Kasumi-1 (cell line): ENCODE measurements around the gene FGD4.
"Not testable (repeated sequence)": the region's sequence is repeated elsewhere in the genome, so short reads cannot be mapped to it uniquely, and the experiment has no call there.

ENCODE experiments used
- DNase-seq, 2 experiments: peaks; one replicate each; lab custom pipeline; 2025; lab: John Stamatoyannopoulos, UW

FGD4 gene

DNA sequence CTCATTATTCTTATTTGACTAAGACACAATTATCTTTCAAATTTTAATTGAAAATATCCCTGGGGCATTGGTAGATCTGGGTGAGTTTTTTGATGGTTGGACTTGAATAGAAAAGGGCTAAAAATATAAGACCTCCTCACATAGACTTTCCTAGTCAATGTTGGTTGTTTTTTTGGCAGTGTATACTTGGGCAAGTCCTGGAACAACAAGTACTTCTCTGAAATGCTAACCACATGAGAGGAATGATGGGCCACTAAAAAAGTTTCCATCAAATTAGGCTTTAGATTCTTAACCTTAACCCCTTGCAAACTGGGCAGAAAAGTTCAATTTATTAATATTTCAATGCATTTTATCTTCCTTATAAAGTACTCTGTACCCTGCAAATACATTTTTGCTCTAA lies 97.6 kb downstream of the FGD4 start:
- no peak for DNase-seq

DNA sequence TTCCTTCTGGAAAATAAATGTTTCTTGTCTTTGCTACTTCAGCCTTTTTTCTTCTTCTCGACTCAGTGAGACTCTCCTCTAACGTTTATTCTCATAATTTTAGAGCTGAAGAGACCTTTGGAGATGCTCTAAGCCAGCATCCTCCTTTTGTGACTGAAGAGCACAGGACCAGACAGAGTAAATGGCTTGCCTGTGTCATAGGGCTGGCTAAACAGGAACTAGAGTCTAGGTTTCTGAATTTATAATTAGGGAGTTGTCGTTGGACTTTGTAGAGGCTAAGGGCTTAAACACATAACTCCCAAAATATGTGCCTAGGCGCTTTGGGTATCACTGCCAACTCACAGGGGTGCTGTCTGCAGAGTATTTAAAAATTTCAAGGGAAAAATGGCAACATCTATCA lies 98.5 kb downstream of the FGD4 start:
- peak in 1 of 2 experiments; percentile 6 for DNase-seq

DNA sequence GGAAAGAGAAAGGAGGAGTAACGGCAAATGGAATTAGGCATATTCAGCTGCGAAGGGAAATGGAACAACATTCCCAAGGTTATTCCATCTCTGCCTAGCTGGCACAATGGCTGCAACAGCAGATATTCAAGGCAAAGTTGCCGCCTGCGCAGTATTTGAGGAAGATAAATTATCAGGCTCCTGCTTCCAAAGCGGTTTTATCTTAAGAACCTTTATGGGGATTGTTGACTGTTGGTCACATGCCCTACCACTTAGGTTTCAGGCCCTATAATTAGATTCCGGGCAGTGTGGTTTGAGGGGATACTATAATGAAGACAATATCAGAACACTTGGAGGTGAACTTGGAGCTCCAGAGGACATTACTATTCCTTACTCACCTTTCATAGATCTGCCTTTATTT lies 99.7 kb downstream of the FGD4 start:
- no peak for DNase-seq

DNA sequence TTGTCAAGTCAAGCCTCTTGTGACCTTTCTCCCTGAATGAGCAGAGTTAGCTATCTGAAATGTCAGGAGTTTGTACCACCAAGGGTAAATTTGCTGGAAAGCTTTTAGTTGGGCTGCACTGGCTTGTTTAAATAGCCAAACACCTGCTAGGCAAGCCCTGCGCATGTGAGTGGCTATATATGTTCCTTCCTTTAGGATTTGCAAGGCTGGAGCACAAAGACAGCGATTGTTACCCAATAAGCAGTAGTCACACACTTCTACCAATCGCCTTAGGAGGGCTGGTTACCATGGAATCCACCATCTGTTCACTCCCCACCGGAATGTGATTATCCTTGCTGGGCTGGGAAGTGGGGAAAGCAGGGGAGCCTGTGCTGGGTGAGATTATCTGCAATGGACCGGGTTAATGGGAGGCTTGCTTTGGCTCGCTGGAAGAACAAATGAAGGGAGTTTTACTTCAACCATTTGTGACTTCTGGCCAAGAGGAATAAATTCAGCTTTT lies 102.5 kb downstream of the FGD4 start:
- DNase-seq, result no peak

DNA sequence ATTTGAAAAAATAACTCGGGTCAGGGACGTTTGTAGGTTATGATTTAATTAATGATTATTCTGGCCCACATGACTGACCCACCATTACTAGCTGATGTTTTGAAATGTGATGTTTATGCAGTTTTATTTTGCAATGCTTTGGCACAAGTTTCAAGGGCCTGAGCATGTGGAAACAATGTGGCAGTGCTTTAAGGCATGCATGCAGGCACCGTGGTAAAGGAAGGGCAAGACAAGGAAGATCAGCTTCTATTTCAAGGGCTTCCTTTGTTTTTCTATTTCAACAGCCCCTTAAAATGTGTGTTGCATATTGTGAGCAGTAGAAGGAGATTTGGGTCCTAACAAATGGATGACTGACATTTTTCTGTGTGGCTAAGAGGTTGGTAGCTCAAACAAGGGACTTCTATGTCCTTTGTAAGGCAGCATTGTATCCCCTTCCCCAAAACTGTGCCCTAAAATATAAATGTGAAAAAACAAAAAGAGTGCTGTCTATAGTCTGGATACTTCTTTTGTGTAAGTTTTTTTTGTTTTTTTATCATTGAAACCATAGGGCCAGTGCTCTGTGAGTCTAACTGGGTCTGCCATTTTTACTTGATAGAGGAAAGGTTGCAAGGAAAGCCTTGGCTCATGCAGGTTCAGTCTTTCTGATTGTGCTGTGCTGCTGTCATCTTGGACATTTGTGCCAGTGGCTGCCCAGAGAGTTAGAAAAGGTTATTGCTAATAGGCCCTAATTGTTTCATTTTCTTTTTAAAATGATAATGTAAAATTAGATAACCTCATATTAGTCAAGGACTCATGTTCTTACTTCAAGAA lies 103.5 kb downstream of the FGD4 start:
- peak in 1 of 2 experiments; percentile 19 for DNase-seq

DNA sequence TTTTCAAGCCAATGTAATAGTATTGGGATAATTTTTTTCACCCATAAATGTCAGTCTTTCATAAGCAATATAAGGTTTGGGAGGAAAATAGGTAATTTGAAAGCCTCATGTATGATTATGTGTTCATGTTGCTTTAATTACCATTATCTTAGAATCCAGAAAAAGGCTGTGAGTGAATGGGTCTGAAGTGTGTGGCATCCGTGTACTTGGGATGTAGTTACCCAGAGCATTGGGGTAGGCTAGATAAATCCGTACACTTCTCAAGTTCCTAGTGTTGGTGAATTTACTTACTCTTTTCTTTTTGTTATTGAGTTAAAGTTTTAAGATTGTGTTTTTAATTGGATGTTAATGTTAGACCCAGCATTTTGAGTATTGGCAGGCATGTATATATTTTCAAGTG lies 104.4 kb downstream of the FGD4 start:
- no peak for DNase-seq

DNA sequence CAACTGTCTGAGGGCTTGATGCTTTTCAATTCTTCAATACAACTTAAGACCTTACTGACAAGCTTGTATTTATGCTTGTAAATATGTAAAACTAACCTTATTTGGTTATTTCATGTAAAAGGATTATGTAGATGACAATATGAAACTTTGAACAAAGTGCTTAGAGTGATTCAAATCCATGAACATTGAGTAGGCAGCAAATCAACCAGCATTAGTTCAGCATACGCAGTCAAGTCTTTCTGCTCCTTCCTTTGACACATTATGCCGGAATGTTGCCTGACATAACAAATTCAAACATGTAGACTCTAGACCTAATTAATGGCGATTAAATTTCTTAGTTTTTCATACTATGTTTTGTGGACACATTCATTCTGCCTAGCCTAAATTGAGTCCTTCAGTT lies 105.2 kb downstream of the FGD4 start:
- DNase-seq, result no peak

DNA sequence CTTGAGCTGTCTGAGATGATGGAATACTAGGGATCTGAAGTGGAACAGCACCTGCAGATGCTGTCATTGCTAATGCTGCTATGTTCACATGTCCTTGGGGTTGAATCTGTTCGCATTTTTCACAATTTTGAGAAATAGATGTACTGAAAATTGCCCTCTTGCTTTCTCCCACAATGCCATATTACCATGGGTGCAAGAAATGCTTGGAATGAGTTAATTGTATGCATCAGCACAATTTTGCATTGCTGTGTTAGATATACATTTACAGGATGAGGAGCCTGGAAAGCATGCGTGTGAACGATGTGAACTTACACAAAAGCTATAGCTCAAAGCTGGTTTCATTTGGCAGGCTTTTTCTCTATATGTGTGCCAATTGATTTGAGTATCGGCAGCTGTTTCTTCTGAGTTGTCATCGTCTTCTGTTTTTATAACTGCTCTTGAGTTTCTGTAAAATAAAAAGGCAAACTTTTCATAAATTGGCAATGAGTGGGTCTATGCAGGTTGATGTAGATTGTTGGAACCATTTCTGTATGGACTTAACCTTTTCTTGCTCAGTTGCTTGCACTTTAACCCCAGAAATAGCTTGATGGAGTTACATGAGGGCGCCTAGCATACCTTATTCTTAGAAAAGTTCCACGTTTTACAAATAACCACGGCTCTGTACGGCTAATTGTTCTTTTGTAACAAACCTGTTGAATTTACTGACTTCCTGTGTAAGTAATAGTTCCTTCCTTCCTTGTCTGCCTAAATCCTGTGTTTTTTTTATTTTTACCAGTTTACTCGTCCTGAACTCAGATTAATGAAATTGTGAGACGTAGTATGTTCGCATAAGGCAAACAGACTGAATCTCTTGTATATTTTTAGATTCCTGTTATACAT lies 105.9 kb downstream of the FGD4 start:
- DNase-seq, result no peak

DNA sequence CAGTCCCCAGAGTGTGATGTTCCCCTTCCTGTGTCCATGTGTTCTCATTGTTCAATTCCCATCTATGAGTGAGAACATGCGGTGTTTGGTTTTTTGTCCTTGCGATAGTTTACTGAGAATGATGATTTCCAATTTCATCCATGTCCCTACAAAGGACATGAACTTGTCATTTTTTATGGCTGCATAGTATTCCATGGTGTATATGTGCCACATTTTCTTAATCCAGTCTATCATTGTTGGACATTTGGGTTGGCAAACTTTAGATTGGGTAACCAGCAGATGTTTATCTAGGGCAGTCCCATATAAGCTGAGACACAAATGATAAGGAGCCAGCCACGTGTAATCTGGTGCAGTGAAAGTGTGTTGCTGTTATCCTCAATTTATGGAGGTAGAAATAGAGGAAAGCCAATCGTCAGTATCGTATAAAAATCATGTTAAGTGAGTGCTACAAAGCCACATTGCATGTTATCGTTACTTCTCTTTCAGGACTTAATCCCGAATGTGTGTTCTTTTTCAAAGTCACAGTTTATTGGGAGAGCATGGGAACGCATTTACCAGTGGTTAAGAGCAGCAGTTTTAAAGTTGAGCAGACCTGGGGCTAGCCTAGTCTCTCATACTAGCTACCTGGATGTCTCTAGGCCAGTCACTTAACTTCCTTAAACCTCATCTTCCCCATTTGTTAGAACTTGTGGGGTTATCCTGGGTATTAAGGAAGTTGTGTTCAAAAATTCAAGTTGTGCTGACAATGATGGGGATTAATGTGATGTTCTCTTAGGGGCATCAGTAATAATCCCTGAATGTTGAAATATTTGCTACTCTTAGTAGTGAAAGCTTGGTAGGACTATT lies 108.0 kb downstream of the FGD4 start:
- DNase-seq, result peak; percentile 38 to 51

DNA sequence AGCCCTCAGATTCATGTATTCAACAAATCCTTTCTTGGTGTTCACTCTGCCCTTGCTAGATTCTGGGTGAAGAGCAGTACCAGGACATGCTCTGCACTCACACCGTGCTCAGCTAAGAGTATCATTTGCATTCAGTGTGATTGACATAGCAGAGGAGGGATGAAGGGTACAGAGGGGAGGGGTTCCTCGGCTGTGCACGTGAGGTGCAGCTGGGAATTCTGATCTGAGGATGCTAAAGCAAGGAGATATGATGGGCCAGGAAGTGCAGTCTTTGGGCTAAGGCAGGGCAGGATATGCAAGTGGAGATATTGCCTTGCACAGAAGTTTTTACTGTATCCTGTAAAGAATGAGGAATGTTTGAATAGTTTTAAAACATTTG lies 108.6 kb downstream of the FGD4 start:
- no peak for DNase-seq

DNA sequence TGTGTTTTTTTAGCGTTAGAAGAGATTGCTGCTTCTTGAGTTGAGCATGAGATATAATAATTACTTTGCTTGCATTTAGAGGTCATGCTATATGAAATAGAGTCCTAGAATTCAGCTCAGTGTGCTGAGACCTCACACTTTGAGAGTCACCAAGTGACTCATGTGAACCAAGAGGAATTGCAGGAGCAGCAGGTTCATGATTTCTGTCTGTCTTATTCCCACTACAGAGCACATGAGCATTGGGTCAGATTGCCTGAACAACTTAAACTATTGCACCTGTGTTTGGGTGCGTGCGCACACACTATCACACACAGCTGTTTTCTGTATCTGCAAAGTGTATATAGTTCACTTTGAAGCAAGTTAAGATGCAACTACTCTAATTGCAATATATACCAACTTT lies 109.3 kb downstream of the FGD4 start:
- DNase-seq, result no peak

DNA sequence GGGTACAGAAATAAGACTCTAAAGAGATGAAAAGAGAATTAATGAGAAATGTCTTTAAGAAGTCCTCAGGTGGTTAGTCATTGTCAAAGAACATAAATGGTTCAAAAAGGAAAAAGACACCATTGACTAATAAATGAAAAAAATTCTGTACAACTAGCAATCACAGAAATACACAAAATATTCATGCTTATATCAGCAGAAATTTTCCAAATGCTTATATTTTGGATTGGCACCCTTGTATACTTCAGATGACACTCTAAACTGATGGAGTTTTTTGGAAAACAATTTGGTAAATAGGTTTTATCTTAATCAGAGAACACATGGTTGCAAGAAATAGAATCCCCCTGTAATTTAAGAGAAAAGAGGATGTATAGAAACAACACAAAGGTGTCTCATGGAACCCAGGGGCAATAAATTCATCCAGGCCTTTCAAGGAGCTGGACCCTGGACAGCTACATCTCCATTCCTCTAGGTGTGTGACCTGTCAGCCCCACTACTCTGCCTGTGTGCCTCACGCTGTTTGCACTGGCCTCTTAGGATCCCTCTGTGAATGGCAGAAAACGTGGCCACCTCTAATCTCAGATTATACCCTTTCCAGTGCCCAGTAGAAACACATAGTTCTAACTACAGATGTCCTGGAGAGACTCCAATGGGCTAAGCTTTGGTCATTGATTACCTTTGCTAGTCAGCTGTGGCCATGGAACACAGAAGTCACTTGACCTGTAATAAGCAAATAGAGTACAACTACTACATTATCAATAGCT lies 110.2 kb downstream of the FGD4 start:
- no peak for DNase-seq

DNA sequence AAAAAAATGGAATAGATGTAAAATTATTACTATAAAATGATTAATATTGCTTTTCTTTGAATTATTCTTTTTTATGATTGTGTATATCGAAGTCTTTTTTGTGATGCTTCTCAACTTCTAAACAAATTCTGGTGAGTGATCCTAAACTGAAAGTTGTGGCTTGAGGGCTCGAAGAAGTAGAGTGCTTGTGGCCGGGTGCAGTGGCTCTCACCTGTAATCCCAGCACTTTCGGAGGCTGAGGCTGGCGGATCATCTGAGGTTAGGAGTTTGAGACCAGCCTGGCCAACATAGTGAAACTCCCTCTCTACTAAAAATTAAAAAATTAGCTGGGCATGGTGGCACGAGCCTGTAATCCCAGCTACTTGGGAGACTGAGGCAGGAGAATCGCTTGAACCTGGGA lies 112.6 kb downstream of the FGD4 start:
- DNase-seq, result not testable (repeated sequence)

DNA sequence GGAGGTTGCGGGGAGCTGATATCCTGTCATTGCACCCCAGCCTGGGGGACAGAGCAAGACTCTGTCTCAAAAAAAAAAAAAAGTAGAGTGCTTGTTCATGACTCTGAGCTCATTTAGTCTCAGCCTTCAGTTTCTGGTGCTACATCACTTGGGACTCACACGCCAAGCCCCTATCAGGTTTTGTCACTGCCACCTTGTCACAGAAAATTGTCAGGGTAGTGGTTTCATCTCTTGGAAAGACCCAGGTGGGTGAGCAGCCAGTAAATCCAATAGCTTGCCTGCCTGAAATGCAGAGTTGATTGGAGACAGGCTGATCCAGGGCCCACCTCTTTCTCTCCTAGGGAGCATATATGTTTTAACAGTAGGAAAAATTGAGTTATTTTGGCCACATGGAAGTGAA lies 113.0 kb downstream of the FGD4 start:
- no peak for DNase-seq

DNA sequence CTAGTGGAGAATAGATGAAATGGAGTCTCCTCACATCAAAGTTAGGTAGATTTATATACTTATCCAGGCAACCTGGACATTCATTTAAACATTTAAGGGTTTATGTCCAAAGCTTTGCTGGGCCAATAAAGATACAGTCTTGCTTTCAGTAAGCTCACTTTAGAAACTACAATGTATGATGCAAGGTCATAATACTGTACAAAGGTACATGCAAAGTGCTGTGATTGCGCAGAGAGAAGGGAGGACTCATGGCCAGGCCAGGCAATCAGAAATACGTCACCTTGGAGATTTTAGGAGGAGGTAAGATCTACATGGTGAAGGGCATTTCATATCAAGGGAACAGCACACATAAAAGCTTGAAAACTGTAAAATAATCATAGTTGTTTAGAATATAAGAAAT lies 113.6 kb downstream of the FGD4 start:
- DNase-seq, result no peak

DNA sequence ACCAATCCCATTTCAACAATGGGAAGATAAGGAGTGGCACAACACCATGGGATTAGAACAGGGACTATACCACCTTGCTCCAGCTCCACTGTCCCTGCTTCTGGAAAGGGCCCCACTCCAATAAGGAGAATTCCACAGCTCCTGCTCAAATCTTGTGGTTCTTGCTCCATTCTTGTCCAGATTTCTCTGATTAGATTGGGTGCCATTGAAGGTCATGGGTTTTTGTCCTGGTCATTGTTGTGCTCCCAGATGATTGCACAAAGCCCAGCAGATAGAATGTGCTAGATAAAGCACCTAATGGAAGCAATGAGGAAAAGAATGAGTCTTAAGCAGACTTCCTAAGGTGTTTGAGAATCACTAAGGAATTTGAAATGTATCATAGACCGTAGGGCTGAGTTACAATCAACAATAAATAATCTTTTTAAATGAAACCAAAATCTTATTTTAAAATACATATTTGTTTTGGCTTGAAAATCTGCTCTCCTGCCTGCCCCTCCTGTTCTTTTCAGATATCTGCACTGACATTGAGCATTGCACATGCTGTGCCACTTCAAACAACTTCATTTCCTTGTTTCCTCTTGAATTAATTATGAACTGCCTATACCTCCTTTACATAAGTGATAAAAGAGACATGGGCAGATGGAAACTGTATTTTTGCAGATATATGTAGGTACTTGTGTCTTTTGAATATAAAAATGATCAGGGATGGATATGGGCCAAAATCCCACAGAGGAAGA lies 115.9 kb downstream of the FGD4 start:
- no peak for DNase-seq

DNA sequence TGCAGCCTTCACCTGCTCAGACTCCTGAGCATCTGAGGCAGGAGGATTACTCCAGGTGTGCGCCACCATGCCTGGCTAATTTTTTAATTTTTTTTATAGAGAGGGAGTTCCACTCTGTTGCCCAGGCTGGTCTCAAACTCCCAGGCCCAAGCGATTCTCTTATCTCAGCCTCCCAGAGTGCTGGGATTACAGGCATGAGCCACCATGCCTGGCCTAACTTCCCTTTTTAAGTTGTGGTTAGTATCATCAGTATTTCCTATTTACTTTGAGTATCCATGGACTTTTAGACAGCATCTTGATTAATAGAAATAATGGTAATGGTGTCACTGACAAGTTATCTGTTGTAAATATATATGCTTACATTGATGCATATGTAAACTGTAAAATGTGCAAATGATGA lies 116.9 kb downstream of the FGD4 start:
- DNase-seq, result peak; percentile 76 to 86

DNA sequence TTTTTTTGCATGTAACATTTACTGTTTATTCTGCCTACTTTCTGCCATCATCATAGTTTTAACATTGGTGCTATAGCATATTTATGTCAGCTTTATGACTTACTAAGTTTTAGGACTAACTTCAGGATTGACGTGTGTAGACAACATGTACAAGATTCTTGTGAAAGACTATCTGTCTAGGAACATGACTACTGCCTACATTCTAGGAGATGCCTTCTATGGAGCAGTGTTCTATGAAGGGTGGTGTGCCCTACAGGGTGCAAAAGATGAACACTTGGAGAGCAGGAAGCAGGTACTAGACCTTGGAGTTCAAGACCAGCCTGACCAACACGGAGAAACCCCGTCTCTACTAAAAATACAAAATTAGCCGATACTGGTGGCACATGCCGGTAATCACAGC lies 118.6 kb downstream of the FGD4 start:
- no peak for DNase-seq

DNA sequence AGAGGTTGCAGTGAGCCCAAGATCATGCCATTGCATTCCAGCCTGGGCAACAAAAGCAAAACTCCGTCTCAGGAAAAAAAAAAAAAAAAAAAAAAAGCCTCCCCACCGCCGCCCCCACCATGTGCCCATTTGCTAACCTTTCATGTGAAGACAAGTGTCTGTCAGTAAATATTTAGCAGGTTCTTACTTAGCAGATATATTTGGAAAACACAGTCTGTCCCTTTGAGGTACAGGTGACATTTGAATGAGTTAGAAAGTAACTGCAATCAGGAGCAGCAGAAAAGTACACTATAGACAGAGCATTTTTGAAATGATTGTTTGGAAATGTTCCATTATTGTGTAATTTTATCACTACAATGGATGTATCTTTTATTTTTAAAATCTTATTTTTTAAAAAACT lies 119.7 kb downstream of the FGD4 start:
- DNase-seq, result no peak

DNA sequence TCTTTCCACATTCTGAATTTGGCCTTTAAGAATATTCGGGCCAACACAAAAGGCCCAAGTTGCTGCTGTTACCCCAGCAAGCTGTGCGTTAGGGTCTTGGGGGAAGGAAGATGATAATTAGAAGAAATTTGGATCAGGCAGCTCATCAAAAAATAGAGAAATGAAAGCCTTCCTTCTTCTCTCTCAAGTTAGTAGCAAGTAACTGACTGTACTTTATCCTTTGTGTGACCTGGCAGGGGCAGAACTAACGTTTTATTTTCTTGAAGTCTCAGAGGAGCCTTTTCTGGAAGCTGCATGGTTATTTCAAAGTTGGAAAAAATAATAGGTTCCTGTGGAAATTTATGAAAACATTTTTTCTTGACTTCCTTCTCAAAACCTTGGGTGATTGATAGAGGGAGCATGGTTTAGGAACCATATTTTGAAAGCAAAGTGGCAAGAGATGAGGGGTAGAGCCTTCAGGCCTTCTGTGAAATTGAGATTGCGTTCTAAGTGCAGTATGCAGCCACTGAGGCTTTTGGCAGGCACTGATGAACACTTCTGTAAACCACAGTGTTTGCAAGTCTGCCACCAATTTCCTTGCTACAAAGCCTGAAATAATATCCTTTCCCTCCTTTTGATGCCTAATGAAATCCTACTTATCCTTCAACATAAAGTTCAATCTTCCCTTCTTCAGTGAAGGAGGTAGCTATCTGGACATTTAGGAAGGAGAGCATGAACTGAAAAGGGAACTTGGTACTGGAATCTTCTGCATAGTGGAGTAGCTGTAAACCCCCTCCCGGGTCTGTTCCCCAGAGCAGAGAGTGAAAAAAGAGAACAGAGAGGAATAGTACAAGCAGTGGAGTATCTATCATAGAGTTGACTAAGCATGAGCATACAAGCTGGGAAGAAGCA lies 123.2 kb downstream of the FGD4 start:
- peak; percentile 53 to 76 for DNase-seq
